ENCODE measurements around the gene NACA.

DNA sequence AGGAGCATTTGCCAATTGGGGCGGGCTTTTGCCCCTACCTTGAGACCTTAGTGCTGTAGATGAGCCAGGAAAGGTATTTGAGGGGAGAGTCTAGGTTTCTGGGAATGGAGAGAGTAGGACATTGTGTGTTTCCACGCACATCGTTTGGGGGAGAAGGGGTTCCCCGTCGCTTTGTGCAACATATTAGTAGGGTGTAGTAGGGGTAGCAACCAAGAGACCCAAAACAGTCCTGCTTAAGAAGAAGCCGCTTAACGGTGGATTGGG, 36.3 kb downstream of the NACA start:
- TF ChIP-seq, protein P1, sequence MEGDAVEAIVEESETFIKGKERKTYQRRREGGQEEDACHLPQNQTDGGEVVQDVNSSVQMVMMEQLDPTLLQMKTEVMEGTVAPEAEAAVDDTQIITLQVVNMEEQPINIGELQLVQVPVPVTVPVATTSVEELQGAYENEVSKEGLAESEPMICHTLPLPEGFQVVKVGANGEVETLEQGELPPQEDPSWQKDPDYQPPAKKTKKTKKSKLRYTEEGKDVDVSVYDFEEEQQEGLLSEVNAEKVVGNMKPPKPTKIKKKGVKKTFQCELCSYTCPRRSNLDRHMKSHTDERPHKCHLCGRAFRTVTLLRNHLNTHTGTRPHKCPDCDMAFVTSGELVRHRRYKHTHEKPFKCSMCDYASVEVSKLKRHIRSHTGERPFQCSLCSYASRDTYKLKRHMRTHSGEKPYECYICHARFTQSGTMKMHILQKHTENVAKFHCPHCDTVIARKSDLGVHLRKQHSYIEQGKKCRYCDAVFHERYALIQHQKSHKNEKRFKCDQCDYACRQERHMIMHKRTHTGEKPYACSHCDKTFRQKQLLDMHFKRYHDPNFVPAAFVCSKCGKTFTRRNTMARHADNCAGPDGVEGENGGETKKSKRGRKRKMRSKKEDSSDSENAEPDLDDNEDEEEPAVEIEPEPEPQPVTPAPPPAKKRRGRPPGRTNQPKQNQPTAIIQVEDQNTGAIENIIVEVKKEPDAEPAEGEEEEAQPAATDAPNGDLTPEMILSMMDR (IDR thresholded peaks at IDR 0.05; ENCODE audit: low read depth, low read length) = no peak
- TF ChIP-seq POLR2A (IDR thresholded peaks at IDR 0.05; ENCODE audit: extremely low read depth, insufficient read length) = no peak

Data from NB4 (cell line).